DMS53 (cell line): ENCODE data around the gene NPR3.
A peak's percentile ranks its signal among the peaks of the same experiment; 100 is the strongest.

Source experiments
- DNase-seq: peaks from one replicate; lab custom pipeline; 2025; lab: John Stamatoyannopoulos, UW

Gene NPR3

DNA sequence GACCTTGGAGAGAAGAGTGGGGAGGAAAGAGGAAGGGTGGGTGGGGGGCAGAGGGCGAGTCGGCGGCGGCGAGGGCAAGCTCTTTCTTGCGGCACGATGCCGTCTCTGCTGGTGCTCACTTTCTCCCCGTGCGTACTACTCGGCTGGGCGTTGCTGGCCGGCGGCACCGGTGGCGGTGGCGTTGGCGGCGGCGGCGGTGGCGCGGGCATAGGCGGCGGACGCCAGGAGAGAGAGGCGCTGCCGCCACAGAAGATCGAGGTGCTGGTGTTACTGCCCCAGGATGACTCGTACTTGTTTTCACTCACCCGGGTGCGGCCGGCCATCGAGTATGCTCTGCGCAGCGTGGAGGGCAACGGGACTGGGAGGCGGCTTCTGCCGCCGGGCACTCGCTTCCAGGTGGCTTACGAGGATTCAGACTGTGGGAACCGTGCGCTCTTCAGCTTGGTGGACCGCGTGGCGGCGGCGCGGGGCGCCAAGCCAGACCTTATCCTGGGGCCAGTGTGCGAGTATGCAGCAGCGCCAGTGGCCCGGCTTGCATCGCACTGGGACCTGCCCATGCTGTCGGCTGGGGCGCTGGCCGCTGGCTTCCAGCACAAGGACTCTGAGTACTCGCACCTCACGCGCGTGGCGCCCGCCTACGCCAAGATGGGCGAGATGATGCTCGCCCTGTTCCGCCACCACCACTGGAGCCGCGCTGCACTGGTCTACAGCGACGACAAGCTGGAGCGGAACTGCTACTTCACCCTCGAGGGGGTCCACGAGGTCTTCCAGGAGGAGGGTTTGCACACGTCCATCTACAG, 760 bp downstream of the NPR3 start:
- DNase-seq: no peak

DNA sequence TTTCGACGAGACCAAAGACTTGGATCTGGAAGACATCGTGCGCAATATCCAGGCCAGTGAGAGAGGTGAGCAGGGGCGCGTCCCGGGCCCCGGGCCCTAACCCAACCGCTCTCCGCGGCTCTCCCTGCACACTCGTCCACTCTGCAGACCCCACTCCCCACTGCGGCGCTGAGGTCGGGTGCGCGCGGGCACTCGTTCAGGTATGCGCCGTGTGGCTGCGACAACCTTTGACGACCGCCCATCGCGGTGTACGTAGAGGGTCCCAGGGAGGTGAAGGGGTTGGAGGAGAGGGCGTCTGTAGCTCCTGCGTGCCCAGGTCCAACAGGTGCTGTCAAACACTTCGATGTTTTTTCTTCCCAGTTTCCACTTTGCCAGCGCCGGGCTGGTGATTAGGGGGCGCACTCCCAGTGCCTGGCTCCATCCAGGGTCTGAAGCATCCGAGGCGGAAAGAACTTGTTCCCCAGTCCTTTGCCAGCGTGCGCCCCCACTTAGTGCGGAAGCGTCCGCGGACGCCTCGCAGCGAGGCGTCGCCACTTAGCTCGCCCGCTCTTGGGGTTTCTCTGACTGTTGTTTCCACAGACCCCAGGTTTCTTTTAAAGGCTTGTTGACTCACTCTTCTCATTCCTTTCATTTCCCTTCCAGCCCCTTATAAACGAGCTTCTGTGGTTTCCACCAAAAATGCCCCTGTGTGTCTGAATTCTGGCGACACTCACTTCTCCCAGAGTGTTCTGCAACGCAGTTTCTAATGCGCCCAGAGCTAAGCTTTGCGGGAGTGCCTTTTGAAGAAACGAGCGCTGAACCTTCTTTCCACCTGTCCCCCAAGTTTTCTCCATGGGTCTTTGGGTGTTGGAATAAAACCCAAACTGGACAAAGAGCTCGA, 1.6 kb downstream of the NPR3 start:
- DNase-seq: no peak

GRCh38 chr5:32713361-32713769, 2.2 kb downstream of the NPR3 start:
- DNase-seq: no peak

DNA sequence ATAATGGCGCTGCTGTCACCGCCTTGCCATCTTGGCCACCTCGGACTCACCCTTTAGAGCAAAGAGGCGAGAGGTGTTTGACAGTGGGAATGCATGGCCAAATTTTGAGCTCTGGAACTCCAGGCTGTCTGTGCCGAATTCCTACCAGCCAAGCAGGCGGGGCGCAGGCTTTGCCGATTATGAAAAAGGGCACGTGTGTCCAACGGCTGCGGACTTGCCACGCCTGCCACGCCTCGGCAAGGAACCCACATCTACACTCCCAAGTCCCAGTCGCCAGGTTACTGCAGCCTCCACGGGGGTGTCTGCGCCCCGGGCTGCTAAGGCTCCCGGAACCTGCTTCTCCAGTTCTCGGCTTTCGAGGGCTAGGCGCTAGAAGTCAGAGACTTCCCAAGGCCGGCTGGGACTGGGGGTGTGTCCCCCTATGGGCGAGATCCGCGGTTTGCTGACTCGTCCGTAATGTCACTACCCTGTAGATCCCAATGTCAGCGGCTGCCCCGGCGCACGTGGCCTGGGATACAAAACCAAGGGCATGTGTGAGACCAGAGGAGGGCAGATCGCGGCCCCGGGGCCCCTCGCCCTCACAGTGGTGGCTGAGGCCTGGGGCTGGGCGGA, 2.8 kb downstream of the NPR3 start:
- DNase-seq: no peak

- DNase-seq: no peak
Observed at GRCh38 chr5:32714836-32715235, 3.7 kb downstream of the NPR3 start.

DNA sequence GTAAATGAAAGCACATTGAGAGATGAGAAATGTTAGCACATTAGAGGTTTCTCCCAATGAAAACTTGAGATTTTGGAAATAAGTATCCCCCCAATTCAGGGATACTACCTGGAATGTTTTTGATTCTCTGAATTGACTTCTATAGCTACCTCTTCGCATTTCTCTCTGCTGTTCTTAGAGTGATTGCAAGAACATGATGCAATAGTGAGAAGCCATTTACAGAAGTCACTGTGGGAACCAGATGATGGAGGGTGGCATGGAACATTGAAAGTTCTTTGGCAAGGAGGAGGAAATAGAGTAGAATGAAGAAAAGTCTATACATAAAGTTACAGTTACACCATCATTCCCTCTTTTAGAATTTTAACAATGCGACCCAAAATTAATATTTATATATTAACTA, 9.2 kb downstream of the NPR3 start:
- no peak for DNase-seq

- DNase-seq: no peak
Observed at GRCh38 chr5:32721626-32722025, 10.5 kb downstream of the NPR3 start.

DNA sequence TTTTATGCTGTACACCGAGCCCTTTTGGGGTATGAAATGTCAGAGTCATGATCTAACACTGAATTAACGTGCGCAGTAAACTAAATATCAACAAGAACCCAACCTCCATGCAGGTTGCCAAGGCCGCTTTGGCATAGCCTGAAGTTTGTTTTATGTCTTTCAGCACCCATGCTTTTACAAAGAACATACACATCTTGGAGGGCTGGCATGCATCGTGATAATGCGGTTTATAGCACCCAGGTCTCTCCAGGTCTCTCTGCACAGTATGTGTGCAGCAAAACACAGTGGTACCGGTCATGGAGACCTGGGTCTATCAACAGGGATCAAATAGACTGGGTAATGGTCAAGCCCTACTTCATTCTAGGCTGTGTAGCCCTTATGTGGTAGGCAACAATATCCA, 11.8 kb downstream of the NPR3 start:
- no peak for DNase-seq

DNA sequence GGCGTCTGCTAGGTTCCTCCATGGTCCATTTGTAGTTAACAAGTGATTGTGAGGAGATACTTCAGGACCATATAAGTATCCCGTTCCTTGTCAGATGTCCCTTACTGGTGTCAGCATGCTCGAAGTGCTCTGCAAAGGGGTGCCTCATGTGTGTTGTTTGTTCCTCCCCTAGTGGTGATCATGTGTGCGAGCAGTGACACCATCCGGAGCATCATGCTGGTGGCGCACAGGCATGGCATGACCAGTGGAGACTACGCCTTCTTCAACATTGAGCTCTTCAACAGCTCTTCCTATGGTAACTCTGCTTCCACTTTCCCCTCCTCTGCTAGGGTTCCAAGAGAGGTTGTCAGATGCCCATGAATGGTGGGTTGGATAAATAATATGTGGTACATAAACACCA, 13.4 kb downstream of the NPR3 start:
- no peak for DNase-seq

- no peak for DNase-seq
Observed at GRCh38 chr5:32726086-32726557, 15.0 kb downstream of the NPR3 start.

- no peak for DNase-seq
Observed at GRCh38 chr5:32729651-32730050, 18.5 kb downstream of the NPR3 start.

- no peak for DNase-seq
Observed at GRCh38 chr5:32733590-32734340, 22.6 kb downstream of the NPR3 start.

DNA sequence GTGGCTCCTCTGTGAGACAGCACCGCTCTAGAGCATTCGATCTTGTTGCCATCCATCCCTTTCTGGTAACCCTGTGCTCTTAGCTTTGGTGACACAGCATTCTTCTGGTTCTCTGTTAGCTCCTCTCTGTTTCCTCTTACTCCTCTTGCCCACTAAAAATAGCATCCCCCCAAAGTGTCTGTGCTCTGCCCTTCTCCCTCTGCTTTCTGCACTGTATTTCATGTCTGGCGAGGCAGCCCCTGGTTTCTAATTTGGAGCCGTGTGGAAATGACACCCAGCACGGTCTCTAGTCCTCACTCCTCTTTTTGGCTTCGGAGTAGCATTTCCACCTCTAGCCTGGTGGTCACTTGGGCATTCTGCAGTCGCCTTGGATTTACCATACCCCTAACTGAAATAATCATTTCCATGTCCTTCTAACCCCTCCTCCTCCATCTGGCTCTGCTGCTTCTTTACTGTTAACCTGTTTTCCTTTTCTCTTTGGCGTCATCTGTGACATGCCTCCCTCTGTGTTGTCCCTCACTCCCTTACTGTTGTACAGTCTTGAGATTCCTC, 23.8 kb downstream of the NPR3 start:
- DNase-seq: no peak

- no peak for DNase-seq
Observed at GRCh38 chr5:32735512-32735911, 24.4 kb downstream of the NPR3 start.

GRCh38 chr5:32736842-32737241, 25.7 kb downstream of the NPR3 start:
- DNase-seq: no peak

DNA sequence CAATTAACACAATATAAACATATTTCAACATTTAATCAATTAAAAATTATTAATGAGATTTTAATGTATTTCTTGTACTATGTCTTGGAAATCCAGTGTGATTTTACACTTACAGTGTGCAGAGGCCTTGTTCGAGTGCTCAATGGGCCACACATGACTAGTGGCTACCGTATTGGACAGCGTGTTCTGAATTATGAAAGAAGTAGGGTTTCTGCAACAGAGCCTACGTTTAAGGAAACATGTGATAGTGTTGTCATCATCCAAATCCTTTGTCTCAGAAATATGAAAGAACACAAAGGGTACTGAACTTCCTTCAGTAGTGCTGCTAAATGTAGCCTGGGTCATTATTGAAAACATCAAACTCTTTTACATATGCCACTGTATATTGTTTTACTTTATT, 29.5 kb downstream of the NPR3 start:
- DNase-seq: no peak

DNA sequence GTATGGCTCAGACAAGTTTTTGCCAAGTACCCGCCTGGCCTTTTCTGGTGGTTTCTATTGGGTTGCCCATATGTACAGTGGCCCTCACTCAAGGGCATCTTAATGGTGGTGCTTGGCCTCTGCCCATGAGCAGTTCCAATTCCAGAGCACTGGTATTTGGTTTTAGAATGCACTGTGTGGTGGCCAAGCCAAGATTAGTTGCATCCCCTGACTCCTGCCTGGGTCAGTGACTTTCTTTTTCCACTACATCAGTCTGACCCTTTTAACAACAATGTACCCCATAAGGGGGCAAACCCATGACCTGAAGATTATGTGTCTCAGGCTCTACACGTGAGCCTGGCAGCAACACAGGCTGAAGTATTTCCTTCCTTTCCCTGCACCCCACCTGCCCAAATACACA, 34.2 kb downstream of the NPR3 start:
- DNase-seq: no peak

- no peak for DNase-seq
Observed at GRCh38 chr5:32752411-32752810, 41.3 kb downstream of the NPR3 start.

DNA sequence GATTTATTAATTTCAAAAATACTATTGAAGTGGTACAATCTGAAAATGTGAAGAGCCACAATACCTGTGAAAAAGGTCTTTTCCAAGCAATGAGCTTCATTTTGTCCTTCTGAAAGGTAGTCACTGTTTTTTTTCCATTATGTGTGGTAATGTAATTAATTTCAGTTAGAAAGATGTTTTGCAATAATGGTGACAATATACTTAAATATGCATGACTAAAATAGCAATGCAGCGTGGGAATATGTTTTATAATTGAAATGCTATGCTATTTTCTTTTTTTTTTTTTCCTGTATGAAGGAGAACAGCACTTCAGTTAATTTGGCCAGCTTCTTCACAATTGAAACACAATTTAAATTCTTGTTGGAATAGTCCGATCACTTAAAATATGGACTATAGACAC, 41.9 kb downstream of the NPR3 start:
- DNase-seq: no peak

DNA sequence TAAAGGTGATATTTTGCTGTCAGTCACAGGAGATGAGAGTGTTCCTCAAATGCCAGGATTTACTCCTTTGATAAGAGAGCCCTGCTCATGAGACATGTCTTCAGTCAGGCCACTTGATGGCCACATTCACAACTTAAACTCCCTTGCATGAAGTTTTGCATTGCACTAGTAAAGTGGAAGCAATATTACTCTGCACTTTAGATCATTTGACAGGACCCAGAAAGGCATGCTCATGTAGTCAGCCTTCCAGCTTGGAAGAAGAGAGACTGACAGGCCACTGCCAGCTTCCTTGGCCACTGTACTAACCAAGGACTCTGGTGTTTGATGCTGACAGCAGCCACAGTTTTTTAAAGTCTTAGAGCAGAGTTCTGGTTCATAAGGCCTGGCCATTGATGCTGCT, 42.6 kb downstream of the NPR3 start:
- DNase-seq: no peak

GRCh38 chr5:32754284-32754683, 43.2 kb downstream of the NPR3 start:
- no peak for DNase-seq

DNA sequence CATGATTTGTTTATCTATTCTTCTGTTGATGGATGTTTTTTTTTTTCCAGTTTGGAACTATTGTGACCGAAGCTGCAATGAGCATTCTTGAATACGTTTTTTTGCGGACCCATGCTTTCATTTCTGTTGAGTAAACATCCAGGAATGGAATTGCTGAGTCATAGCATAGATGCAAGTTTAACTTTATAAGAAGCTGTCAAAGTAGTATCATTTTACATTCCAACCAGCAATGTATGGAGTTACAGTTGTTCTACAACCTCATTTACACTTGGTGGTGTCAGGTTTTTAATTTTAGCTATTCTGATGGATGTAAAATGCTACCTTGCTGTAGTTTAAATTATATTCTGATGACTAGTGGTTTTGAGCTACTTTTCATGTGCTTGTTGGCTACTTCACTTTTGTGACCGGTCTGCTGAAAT, 49.0 kb downstream of the NPR3 start:
- DNase-seq: peak; percentile 22
